Activated T-helper 1 cell treated with anti-CD3 and anti-CD28 coated beads, Interleukin-12 subunit alpha, Interleukin-12 subunit beta, Interleukin-2, Interleukin-4 antibody, amounts not matched to agents 30 ng/mL and 10 ng/mL and 1 ng/mL, durations not matched to agents 14 hours and 24 hours and 36 hours (primary cell): ENCODE results near the gene EFHC1. TPM values are rescaled to one million over a fixed set of nuclear protein-coding genes. Genes with fewer than 3 reads are reported as not detected.

Experiments used
- DNase-seq: peaks from one replicate; pipeline ENCODE4 v3.0.0; 2021; ENCODE audit warnings: low spot score
- H3K27ac Mint-ChIP-seq: one replicate; pipeline ENCODE4 v1.8.0; 2021; ENCODE audit warnings: mild to moderate bottlenecking, mixed read lengths
- H3K27me3 Mint-ChIP-seq: one replicate; pipeline ENCODE4 v1.8.0; 2022; ENCODE audit warnings: mild to moderate bottlenecking, moderate library complexity, mixed read lengths; ENCODE audit not compliant: insufficient read depth
- H3K36me3 Mint-ChIP-seq: one replicate; pipeline ENCODE4 v1.8.0; 2021; ENCODE audit warnings: low read depth, mixed read lengths
- H3K4me1 Mint-ChIP-seq: one replicate; pipeline ENCODE4 v1.8.0; 2021; ENCODE audit warnings: low read depth, mixed read lengths
- H3K4me3 Mint-ChIP-seq: one replicate; pipeline ENCODE4 v1.8.0; 2021; ENCODE audit warnings: mild to moderate bottlenecking, moderate library complexity, mixed read lengths
- H3K9me3 Mint-ChIP-seq: one replicate; pipeline ENCODE4 v1.8.0; 2021; ENCODE audit warnings: mixed read lengths
- intact Hi-C: fragments of 100-400 bp; cut with micrococcal nuclease; formaldehyde crosslinking; loops from one replicate; pipeline ENCODE4 v1.15.1; 2024
- total RNA-seq: library from RNA; stranded (reverse); gene quantifications from 2 replicates; pipeline ENCODE4 v1.2.3, GENCODE V29; 2022

The EFHC1 gene
- total RNA-seq, 1 donor from 2014 or later: 0.70 TPM

DNA sequence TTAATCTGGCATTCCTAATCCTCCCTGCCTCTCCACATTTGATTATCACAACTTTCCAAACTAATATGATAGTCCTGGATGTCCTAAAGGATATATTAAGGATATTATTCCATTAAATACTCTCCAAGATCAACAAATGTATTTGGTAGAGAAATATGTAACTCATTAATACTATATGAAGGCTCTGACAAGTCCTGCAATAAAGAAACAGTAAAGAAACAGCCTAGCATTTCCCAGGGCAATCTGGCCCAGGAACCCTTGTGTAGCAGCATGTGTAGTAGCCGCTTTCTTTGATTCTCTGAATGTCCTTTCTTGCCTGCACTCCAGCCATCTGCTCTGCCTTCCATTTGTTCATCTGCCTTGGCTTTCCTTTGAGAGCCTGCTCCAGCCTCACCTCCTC lies 133.0 kb downstream of the EFHC1 start:
- intact Hi-C loops: no loop called here
- H3K27ac Mint-ChIP-seq: no peak overlapping the region
- no peaks in the 10 kb centered on the region for H3K4me1 Mint-ChIP-seq
- H3K36me3 Mint-ChIP-seq: peaks cover 2% of the 10 kb centered on the region
- no peaks in the 10 kb centered on the region for H3K9me3 Mint-ChIP-seq
- H3K4me3 Mint-ChIP-seq: no peak overlapping the region
- DNase-seq: no peak
- no peaks in the 10 kb centered on the region for H3K27me3 Mint-ChIP-seq

DNA sequence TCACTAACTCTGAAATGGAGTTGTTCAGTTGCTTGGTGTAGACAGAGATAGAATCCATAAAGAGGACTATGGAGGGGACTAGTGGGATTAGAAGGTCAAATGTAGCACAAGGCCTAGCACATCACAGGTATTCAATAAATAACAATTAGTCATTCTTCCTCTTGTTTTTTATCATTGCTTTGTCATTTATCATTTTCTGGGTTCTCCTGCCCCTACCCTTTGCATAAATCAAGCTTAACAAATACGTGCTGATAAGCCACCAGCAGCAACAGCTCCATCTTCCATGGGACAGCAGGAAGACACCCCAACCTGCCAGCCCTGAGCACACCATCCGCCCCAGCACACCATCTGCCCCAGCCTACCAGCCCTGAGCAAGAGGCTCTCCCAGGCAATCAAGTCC lies 133.6 kb downstream of the EFHC1 start:
- Mint-ChIP-seq H3K27me3 (no peaks in the 10 kb centered on the region), H3K4me1 (no peaks in the 10 kb centered on the region), H3K9me3 (no peaks in the 10 kb centered on the region), H3K27ac (no peak overlapping the region), H3K4me3 (no peak overlapping the region), H3K36me3 (peaks cover 2% of the 10 kb centered on the region)
- intact Hi-C loops: no loop called here
- DNase-seq: no peak

DNA sequence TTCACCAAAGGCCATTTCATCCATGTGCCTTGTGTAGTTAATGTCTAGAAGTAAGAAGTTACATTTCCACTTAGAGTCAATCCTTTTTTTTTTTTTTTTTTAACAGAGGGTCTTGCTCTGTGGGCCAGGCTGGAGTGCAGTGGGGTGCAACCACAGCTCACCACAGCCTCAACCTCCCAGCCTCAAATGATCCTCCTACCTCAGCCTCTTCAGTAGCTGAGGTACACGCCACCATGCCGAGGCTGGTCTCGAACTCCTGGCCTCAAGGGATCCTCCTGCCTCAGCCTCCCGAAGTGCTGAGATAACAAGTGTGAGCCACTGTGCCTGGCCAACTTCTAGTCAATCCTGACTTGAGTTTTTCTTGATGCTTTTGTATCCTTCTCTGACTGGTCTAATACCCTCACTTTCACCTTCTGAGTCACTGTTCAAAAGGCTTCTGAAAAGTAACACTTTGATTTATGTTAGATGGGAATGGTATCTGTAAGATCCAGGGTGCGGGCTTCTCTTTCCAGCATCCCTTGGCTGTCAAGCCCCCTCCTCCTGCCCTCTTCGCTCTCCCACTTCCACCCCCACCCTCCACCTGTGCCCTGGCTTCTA lies 134.6 kb downstream of the EFHC1 start:
- Mint-ChIP-seq H3K36me3 (peaks cover 2% of the 10 kb centered on the region), H3K27me3 (no peaks in the 10 kb centered on the region)

DNA sequence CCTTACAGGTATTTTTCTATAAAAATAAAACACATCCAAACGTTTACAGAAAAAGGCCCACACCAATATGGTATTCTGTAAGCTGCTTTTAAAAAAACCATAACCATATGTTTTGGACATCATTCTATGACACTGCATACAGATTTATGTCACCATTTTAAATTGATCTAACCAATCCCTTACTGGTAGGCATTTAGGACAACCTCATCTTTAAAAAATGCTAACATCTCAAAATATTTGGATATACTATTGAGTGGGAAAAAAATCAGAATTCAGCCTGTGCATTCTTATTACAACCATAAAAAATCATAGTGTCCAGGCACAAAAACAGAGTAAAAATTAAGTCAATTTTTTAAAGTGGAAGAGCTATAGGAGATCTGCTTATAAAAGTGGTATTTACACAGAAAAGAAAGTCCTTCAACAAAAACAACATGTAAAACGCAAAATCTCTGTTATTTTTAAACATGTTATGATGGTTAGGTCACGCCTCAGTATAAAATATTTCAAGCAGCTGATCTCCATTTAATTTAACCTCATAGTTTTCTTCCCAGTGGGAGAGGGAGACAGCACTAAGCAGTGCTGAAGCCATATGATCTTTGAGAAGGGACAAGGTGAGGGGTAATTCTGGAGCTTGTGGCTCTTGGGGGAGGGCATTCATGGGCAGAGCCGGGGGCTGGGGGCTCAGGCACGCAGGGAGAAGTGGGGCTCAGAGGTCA lies 135.5 kb downstream of the EFHC1 start:
- intact Hi-C loops: no loop called here
- H3K4me1 Mint-ChIP-seq: no peaks in the 10 kb centered on the region

More for the DNA sequence above, 134.6 kb downstream of the EFHC1 start:
- Mint-ChIP-seq H3K9me3 (no peaks in the 10 kb centered on the region), H3K4me1 (no peaks in the 10 kb centered on the region), H3K27ac (no peak overlapping the region), H3K4me3 (no peak overlapping the region)
- intact Hi-C loops: no loop called here
- no peak for DNase-seq

DNA sequence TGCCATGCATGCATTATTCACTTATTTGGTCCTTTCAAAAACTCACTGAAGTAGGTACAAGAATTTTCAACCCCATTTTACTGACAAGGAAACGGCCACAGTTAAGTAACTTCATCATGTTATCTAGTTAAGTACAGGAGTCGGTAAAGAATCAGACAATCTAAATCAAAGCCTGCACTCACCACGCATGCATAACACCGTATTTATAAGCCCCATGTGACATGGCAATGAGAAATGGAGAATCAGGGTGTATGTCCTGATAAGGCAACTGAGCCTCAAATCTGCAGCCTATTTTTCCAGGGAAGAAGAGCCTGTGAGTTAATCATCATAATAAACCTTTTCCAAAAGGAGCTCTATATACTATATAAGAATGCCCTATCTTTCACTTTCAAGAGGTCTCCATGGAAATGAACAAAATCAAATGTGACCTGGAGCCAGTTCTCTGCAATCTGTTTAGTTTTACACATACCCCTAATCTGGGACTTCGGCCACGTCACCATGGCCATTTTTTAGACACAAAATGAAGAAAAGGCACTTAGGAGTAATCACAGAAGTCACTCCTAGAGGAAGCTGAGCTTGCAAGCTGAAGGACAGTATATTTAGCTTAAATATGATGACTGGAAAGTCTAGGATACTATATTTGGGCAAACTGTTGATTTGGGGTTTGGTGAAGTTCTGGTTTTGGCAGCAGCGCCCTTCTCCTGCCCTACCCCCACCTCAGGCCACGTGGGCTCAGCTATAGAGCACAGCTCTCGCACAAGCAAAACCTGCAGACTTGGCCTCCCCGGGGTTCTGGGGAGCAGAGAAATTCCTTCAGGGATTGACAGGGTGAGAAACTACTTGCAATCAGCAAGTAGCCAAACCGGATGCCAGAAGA lies 137.5 kb downstream of the EFHC1 start:
- Mint-ChIP-seq H3K9me3 (no peaks in the 10 kb centered on the region), H3K36me3 (peaks cover 2% of the 10 kb centered on the region), H3K27me3 (peaks cover 3% of the 10 kb centered on the region), H3K4me3 (no peak overlapping the region), H3K27ac (no peak overlapping the region), H3K4me1 (no peaks in the 10 kb centered on the region)
- DNase-seq: no peak
- intact Hi-C loops: no loop called here

More for the DNA sequence above, 135.5 kb downstream of the EFHC1 start:
- peaks cover 2% of the 10 kb centered on the region for H3K36me3 Mint-ChIP-seq
- H3K27me3 Mint-ChIP-seq: no peaks in the 10 kb centered on the region
- DNase-seq: no peak
- no peak overlapping the region for H3K4me3 Mint-ChIP-seq
- no peaks in the 10 kb centered on the region for H3K9me3 Mint-ChIP-seq
- H3K27ac Mint-ChIP-seq: no peak overlapping the region

DNA sequence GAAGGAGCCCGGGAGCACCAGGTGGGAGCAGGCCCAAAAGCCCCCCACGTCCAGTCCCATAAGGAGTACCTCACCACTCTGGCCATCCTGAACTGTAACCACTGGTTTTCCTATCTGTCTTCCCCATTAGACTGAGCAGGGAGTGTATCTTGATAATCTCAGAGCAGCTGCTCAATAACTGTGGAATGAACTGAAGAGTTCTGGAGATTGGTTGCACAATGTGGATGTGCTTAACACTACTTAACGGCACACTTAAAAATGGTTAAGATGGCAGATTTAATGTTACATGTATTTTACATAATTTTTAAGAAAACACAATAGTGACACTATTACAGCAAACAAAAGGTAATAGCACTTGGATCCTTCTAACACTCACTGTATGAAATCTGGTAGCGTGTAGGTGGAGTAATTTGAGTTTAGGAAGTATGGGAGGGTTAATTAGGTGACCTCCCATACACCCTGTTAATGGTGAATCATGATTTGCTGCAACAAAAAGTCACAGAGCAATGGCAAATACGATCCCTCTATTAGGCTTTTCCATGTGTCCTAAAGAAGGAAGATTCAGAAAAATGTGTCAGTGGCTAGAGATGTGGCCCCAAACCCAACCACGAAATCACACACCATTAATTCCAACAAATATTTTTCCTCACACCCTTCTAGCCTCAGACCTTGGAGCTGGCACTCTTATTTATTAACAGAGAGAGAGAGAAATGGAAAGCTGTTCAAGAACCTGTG lies 138.3 kb downstream of the EFHC1 start:
- Mint-ChIP-seq H3K27ac (no peak overlapping the region), H3K36me3 (peaks cover under 1% of the 10 kb centered on the region), H3K9me3 (no peaks in the 10 kb centered on the region), H3K4me1 (no peaks in the 10 kb centered on the region), H3K27me3 (peaks cover 8% of the 10 kb centered on the region), H3K4me3 (no peak overlapping the region)
- intact Hi-C loops: no loop called here
- no peak for DNase-seq

GRCh38 chr6:52560462-52560861 lies 140.3 kb downstream of the EFHC1 start:
- peaks cover 10% of the 10 kb centered on the region for H3K27me3 Mint-ChIP-seq
- intact Hi-C loops: no loop called here
- H3K36me3 Mint-ChIP-seq: no peaks in the 10 kb centered on the region
- H3K27ac Mint-ChIP-seq: no peak overlapping the region
- no peaks in the 10 kb centered on the region for H3K9me3 Mint-ChIP-seq
- H3K4me3 Mint-ChIP-seq: no peak overlapping the region
- DNase-seq: no peak
- H3K4me1 Mint-ChIP-seq: no peaks in the 10 kb centered on the region

DNA sequence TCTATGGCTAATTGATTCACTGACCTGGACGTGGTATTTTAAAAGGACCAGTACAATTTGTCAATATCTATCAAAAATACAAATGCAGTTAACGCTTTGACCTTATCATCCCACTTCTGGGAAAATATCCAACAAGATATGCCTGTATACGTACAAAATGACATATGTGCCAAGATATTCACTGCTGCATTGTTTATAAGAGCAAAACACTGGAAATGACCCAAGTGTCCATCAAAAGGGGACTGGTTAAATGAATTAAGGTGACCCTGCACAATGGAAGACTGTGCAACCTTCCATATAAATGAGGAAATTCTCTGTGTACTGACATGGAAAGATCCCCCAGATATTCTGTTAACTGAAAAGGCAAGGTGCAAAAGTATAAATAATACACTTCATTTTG lies 142.8 kb downstream of the EFHC1 start:
- Mint-ChIP-seq H3K36me3 (no peaks in the 10 kb centered on the region), H3K4me3 (no peak overlapping the region), H3K4me1 (peaks cover 9% of the 10 kb centered on the region), H3K9me3 (no peaks in the 10 kb centered on the region), H3K27me3 (peaks cover 10% of the 10 kb centered on the region), H3K27ac (no peak overlapping the region)
- no peak for DNase-seq
- intact Hi-C loops: no loop called here

DNA sequence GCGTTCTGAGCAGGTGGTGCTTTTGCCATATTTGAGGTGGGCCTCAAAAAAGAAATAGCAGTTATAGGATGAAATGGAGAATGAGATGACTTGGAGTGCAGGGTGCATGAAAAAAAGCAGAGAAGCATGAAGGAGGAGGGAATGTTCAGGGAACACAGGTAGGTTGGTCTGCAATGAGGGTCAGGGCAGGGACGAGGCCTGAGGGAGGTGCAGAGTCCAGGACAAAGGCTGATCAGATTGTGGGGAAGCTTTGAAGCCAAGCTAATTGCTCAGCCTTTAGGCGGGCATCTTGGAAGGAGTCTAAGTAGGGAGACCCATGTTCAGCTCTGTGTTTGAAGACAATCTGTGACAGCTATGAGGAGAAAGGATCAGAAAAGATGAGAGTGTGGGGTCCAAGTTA lies 144.7 kb downstream of the EFHC1 start:
- DNase-seq: no peak
- no peaks in the 10 kb centered on the region for H3K9me3 Mint-ChIP-seq
- intact Hi-C loops: no loop called here
- H3K4me3 Mint-ChIP-seq: no peak overlapping the region
- H3K27ac Mint-ChIP-seq: no peak overlapping the region
- H3K27me3 Mint-ChIP-seq: peaks cover 10% of the 10 kb centered on the region
- no peaks in the 10 kb centered on the region for H3K36me3 Mint-ChIP-seq
- H3K4me1 Mint-ChIP-seq: peaks cover 9% of the 10 kb centered on the region

GRCh38 chr6:52566201-52566600 lies 146.1 kb downstream of the EFHC1 start:
- intact Hi-C loops: no loop called here
- no peak overlapping the region for H3K27ac Mint-ChIP-seq
- no peak overlapping the region for H3K4me3 Mint-ChIP-seq
- no peak for DNase-seq
- H3K36me3 Mint-ChIP-seq: no peaks in the 10 kb centered on the region
- peaks cover 10% of the 10 kb centered on the region for H3K27me3 Mint-ChIP-seq
- H3K9me3 Mint-ChIP-seq: no peaks in the 10 kb centered on the region
- H3K4me1 Mint-ChIP-seq: peaks cover 9% of the 10 kb centered on the region

GRCh38 chr6:52566853-52567279 lies 146.7 kb downstream of the EFHC1 start:
- peaks cover 10% of the 10 kb centered on the region for H3K27me3 Mint-ChIP-seq
- H3K4me3 Mint-ChIP-seq: no peak overlapping the region
- H3K4me1 Mint-ChIP-seq: peaks cover 9% of the 10 kb centered on the region
- intact Hi-C loops: no loop called here
- no peaks in the 10 kb centered on the region for H3K9me3 Mint-ChIP-seq
- H3K27ac Mint-ChIP-seq: no peak overlapping the region
- H3K36me3 Mint-ChIP-seq: no peaks in the 10 kb centered on the region
- DNase-seq: no peak

DNA sequence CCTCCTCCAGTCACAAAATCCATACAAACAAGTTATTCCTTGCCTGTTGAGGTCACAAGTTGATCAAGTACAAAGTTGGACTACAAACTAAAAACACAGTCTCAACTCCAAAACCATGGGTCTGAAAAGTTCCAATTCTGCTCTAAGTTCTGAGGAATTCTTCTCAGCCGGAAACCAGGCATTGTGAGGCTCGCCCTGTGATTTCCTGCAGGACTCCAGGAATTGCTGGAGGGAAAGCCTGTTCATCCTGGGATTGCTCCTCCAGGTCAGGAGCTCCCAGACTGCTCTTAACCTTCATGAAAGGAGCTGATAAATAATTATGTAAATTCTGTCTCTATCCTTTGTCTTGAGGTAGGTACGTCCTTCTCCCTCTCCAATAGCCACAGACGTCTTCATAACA lies 148.2 kb downstream of the EFHC1 start:
- H3K4me3 Mint-ChIP-seq: no peak overlapping the region
- H3K9me3 Mint-ChIP-seq: no peaks in the 10 kb centered on the region
- H3K27me3 Mint-ChIP-seq: peaks cover 2% of the 10 kb centered on the region
- intact Hi-C loops: no loop called here
- no peak overlapping the region for H3K27ac Mint-ChIP-seq
- H3K4me1 Mint-ChIP-seq: peaks cover 18% of the 10 kb centered on the region
- H3K36me3 Mint-ChIP-seq: no peaks in the 10 kb centered on the region
- DNase-seq: no peak
